ENCODE results near the gene PLXNC1.

DNA sequence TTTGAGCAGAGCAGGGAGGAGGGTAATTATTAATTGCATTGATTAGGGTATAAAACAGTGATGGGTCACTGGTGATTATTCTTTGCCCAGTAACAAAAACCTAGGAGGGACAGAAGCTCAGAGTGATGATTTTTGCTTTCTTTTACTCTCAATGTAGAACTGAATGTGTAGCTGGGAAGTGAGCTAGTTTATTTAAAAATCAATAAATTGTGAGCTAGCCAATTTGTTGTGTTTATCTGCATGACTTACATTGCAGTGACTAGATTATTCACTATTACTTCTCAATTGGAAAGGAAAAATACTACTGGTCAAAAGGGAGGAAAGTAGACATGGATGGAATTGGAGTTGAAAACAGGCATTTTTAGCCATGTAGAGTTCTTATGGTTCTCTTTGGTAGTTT is 107.1 kb downstream of the PLXNC1 start:
- TF ChIP-seq ZNF354C (tag by site-specific recombination; IDR thresholded peaks at IDR 0.05; ENCODE audit: borderline replicate concordance, low read depth) (no peak), ZNF311 (tag by site-specific recombination; IDR thresholded peaks at IDR 0.05; ENCODE audit: borderline replicate concordance) (no peak), ZNF24 (tag by site-specific recombination; IDR thresholded peaks at IDR 0.05) (no peak), ZBTB7A (tag by site-specific recombination; IDR thresholded peaks at IDR 0.05; ENCODE audit: low read depth) (no peak), ZBTB17 (tag by site-specific recombination; IDR thresholded peaks at IDR 0.05) (no peak), OSR2 (tag by site-specific recombination; IDR thresholded peaks at IDR 0.05) (no peak), ZNF302 (tag by site-specific recombination; IDR thresholded peaks at IDR 0.05; ENCODE audit: low read depth) (no peak), ZNF747 (tag by site-specific recombination; IDR thresholded peaks at IDR 0.05) (no peak)
- TF ChIP-seq, protein P1, sequence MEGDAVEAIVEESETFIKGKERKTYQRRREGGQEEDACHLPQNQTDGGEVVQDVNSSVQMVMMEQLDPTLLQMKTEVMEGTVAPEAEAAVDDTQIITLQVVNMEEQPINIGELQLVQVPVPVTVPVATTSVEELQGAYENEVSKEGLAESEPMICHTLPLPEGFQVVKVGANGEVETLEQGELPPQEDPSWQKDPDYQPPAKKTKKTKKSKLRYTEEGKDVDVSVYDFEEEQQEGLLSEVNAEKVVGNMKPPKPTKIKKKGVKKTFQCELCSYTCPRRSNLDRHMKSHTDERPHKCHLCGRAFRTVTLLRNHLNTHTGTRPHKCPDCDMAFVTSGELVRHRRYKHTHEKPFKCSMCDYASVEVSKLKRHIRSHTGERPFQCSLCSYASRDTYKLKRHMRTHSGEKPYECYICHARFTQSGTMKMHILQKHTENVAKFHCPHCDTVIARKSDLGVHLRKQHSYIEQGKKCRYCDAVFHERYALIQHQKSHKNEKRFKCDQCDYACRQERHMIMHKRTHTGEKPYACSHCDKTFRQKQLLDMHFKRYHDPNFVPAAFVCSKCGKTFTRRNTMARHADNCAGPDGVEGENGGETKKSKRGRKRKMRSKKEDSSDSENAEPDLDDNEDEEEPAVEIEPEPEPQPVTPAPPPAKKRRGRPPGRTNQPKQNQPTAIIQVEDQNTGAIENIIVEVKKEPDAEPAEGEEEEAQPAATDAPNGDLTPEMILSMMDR (tag by site-specific recombination; IDR thresholded peaks at IDR 0.05), result no peak
- TF ChIP-seq, protein P2, sequence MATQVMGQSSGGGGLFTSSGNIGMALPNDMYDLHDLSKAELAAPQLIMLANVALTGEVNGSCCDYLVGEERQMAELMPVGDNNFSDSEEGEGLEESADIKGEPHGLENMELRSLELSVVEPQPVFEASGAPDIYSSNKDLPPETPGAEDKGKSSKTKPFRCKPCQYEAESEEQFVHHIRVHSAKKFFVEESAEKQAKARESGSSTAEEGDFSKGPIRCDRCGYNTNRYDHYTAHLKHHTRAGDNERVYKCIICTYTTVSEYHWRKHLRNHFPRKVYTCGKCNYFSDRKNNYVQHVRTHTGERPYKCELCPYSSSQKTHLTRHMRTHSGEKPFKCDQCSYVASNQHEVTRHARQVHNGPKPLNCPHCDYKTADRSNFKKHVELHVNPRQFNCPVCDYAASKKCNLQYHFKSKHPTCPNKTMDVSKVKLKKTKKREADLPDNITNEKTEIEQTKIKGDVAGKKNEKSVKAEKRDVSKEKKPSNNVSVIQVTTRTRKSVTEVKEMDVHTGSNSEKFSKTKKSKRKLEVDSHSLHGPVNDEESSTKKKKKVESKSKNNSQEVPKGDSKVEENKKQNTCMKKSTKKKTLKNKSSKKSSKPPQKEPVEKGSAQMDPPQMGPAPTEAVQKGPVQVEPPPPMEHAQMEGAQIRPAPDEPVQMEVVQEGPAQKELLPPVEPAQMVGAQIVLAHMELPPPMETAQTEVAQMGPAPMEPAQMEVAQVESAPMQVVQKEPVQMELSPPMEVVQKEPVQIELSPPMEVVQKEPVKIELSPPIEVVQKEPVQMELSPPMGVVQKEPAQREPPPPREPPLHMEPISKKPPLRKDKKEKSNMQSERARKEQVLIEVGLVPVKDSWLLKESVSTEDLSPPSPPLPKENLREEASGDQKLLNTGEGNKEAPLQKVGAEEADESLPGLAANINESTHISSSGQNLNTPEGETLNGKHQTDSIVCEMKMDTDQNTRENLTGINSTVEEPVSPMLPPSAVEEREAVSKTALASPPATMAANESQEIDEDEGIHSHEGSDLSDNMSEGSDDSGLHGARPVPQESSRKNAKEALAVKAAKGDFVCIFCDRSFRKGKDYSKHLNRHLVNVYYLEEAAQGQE (tag by site-specific recombination; IDR thresholded peaks at IDR 0.05), result no peak

Data from HEK293 (cell line).